OCI-LY7 (cell line): ENCODE measurements around the gene FLG.
"Not testable (repeated sequence)": the region's sequence is repeated elsewhere in the genome, so short reads cannot be mapped to it uniquely, and the experiment has no call there.

Experiments used
- CTCF ChIP-seq: fragments of 200-600 bp; sonication (generic); conservative IDR thresholded peaks from 2 replicates; pipeline ENCODE4 v1.5.1; 2014; ENCODE audit warnings: mild to moderate bottlenecking, antibody characterized with exemption, low read length, moderate library complexity, mixed read lengths
- EZH2phosphoT487 ChIP-seq: fragments of 200-600 bp; sonication (generic); IDR thresholded peaks from 2 replicates; pipeline ENCODE4 v1.6.1; 2018; ENCODE audit warnings: low read depth, borderline replicate concordance, mild to moderate bottlenecking, mixed run types, antibody characterized with exemption, low read length, moderate library complexity, mixed read lengths

- not testable (repeated sequence) for TF ChIP-seq CTCF, EZH2phosphoT487
Observed at GRCh38 chr1:152307970-152308369, 17.1 kb downstream of the FLG start.
